ENCODE measurements around the gene RELB. TPM values are rescaled to one million over a fixed set of nuclear protein-coding genes. Genes with fewer than 3 reads are reported as not detected.
A peak's percentile ranks its signal among the peaks of the same experiment; 100 is the strongest.

Gene RELB
- polyA plus RNA-seq, 3 donors = 4.0 to 7.8 (median 6.2) TPM

DNA sequence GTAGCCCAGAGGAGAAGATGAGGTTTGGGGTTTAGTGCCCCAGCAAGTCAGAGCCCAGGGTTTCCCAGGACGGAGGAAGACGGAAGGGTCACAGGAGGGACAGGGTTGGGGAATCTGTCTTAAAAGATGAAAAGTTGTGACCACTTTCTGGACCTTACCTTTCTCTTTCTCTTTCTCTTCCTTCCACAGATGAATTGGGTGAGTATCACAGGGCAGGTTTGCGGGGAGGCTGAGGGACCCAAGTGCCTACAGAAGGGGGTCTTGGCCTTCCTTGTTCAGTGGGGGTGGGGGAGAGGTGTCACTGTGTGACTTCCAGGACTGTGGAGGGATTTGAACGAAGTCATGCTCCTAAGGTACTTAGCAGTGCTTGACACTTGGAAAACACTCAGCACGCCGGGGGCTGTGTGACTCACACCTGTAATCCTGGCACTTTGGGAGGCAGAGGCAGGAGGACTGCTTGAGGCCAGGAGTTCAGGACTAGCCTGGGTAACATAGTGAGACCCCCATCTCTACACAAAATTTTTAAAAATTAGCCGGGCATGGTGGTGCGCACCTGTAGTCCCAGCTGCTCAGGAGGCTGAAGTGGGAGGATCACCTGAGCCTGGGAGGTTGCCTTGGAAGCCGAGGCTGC, 8.5 kb downstream of the RELB start:
- no peak for DNase-seq (ENCODE audit: extremely low read depth in 1 of 11, low read depth in 9 of 11, low spot score in 4 of 11)

GRCh38 chr19:45010306-45010705, 9.0 kb downstream of the RELB start:
- no peak for DNase-seq (ENCODE audit: extremely low read depth in 1 of 11, low read depth in 9 of 11, low spot score in 4 of 11)

GRCh38 chr19:45011959-45012358, 10.7 kb downstream of the RELB start:
- DNase-seq (ENCODE audit: extremely low read depth in 1 of 11, low read depth in 9 of 11, low spot score in 4 of 11) = no peak

- peak in 8 of 11 donors; percentile 18 to 54 (median 29) for DNase-seq (ENCODE audit: extremely low read depth in 1 of 11, low read depth in 9 of 11, low spot score in 4 of 11)
Measured at GRCh38 chr19:45016388-45017314, 15.4 kb downstream of the RELB start.

GRCh38 chr19:45019187-45019586, 17.9 kb downstream of the RELB start:
- no peak for DNase-seq (ENCODE audit: extremely low read depth in 1 of 11, low read depth in 9 of 11, low spot score in 4 of 11)

DNA sequence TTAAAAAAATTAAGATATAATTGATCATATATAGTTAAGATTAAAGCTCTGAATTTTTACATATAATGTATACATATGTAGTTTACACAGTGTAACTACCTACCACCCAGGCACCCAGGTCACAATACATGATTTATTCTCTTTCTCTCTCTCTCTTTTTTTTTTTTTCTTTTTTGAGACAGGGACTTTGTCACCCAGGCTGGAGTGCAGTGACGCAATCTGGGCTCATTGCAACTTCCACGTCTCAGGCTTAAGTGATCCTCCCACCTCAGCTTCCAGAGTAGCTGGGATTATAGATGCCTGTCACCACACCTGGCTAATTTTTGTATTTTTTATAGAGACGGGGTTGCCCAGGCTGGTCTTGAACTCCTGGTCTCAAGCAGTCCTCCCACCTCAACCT, 18.8 kb downstream of the RELB start:
- DNase-seq (ENCODE audit: extremely low read depth in 1 of 11, low read depth in 9 of 11, low spot score in 4 of 11) = no peak

GRCh38 chr19:45021971-45022370, 20.7 kb downstream of the RELB start:
- no peak for DNase-seq (ENCODE audit: extremely low read depth in 1 of 11, low read depth in 9 of 11, low spot score in 4 of 11)

- no peak for DNase-seq (ENCODE audit: extremely low read depth in 1 of 11, low read depth in 9 of 11, low spot score in 4 of 11)
Measured at GRCh38 chr19:45023048-45023447, 21.8 kb downstream of the RELB start.

DNA sequence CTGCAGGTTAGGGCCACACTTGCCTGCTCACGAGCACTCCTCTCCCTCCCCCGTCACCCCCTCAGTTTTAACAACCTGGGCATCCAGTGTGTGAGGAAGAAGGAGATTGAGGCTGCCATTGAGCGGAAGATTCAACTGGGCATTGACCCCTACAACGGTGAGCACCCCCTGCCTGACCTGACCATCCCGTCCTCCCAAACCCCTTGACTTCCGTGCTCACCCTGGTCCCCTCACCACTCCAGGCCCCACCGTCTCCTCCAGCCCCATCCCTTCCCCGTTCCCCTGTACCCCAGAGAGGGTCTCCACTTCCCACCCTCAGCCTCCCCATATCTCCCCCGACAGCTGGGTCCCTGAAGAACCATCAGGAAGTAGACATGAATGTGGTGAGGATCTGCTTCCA, 24.0 kb downstream of the RELB start:
- DNase-seq (ENCODE audit: extremely low read depth in 1 of 11, low read depth in 9 of 11, low spot score in 4 of 11) = no peak

DNA sequence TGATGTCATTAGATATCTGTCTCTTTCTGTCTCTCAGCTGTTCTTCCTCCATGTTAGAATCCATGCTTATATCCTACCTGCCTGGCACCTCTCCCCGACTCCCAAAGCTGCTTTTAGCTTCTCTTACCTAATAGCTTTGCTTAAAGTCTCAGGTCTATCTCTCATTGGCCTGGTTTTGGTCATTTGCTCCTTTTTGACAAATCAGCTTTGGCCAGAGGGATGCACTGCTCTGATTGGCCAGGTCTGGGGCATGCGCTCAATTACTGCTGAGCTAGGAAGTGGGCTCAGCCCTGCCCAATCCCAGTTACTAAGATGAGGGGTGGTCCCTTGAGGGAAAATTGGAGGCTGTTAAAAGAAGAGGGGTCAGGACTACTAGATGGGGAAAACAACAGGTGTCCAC, 26.1 kb downstream of the RELB start:
- no peak for DNase-seq (ENCODE audit: extremely low read depth in 1 of 11, low read depth in 9 of 11, low spot score in 4 of 11)

- no peak for DNase-seq (ENCODE audit: extremely low read depth in 1 of 11, low read depth in 9 of 11, low spot score in 4 of 11)
Measured at GRCh38 chr19:45030825-45031224, 29.6 kb downstream of the RELB start.

- DNase-seq (ENCODE audit: extremely low read depth in 1 of 11, low read depth in 9 of 11, low spot score in 4 of 11) = no peak
Measured at GRCh38 chr19:45032421-45032820, 31.2 kb downstream of the RELB start.

- no peak for DNase-seq (ENCODE audit: extremely low read depth in 1 of 11, low read depth in 9 of 11, low spot score in 4 of 11)
Measured at GRCh38 chr19:45035755-45036154, 34.5 kb downstream of the RELB start.

- DNase-seq (ENCODE audit: extremely low read depth in 1 of 11, low read depth in 9 of 11, low spot score in 4 of 11) = no peak
Measured at GRCh38 chr19:45037393-45038169, 36.3 kb downstream of the RELB start.

- DNase-seq (ENCODE audit: extremely low read depth in 1 of 11, low read depth in 9 of 11, low spot score in 4 of 11) = peak; percentile 69 to 91 (median 86)
Measured at GRCh38 chr19:45038931-45039893, 37.9 kb downstream of the RELB start, which contains the start of gene CLASRP. Gene CLASRP, plus strand, starts transcription at chr19:45039045. Its CDS starts 1,168 bp downstream, at chr19:45040213.

GRCh38 chr19:45040059-45040771, 39.0 kb downstream of the RELB start:
- DNase-seq (ENCODE audit: extremely low read depth in 1 of 11, low read depth in 9 of 11, low spot score in 4 of 11) = no peak

DNA sequence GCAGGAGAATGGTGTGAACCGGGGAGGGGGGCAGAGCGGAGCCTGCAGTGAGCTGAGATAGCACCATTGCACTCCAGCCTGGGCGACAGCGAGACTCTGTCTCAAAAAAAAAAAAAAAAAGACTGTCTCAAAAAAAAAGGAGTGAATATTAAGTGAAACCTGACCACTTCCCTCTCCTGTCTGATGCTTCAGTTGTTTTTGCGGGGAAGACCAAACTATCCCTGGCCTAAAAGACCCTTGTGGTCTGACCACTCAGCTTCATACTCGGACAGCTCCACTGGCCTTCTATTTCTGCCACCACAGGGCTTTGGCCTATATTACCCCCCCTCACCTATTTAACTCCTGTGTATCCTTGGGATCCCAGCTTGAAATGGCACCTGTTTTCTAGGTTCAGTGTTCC, 39.9 kb downstream of the RELB start:
- no peak for DNase-seq (ENCODE audit: extremely low read depth in 1 of 11, low read depth in 9 of 11, low spot score in 4 of 11)

Measured in renal cortex interstitium (tissue), 11 donors.